Fibroblast of upper back skin (primary cell): ENCODE measurements around the gene PPFIA4.

Experiments used
- DNase-seq: peaks from one replicate; pipeline ENCODE4 v3.0.0-alpha.2; 2013

PPFIA4 gene

GRCh38 chr1:203041351-203041932 is 15.2 kb downstream of the PPFIA4 start:
- no peak for DNase-seq

DNA sequence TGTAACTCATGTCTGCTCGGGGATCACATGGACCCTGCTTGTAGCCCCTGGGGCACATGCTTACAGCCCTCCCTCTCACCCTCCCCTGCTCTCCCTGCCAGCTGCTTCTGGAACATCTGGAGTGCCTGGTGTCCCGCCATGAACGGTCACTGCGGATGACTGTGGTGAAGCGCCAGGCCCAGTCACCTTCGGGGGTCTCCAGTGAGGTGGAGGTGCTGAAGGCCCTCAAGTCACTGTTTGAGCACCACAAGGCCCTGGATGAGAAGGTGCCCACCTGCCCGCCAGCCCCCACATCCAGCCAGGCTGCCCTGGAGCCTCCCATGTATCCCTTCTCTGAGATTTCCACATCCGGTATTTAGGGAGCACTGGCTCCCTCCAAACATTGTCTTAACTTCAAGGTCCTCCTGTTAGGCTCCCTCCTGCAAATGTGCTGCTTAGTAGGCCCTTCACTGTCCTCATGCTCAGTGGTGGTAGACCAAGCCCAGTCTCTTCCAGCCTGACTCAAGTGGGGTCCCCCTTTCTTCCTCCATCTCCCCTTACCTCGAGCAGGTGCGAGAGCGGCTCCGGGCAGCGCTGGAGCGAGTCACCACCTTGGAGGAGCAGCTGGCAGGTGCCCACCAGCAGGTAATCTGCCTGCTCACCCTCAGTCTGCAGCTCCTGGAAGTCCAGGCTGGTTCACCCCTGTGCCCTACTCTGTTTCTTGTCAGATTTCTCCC is 17.7 kb downstream of the PPFIA4 start:
- DNase-seq, result no peak

- DNase-seq, result no peak
These were observed 18.4 kb downstream of the PPFIA4 start for GRCh38 chr1:203044546-203045250.

- no peak for DNase-seq
These were observed 19.0 kb downstream of the PPFIA4 start for GRCh38 chr1:203045336-203045735.

- no peak for DNase-seq
These were observed 19.7 kb downstream of the PPFIA4 start for GRCh38 chr1:203045821-203046594.

DNA sequence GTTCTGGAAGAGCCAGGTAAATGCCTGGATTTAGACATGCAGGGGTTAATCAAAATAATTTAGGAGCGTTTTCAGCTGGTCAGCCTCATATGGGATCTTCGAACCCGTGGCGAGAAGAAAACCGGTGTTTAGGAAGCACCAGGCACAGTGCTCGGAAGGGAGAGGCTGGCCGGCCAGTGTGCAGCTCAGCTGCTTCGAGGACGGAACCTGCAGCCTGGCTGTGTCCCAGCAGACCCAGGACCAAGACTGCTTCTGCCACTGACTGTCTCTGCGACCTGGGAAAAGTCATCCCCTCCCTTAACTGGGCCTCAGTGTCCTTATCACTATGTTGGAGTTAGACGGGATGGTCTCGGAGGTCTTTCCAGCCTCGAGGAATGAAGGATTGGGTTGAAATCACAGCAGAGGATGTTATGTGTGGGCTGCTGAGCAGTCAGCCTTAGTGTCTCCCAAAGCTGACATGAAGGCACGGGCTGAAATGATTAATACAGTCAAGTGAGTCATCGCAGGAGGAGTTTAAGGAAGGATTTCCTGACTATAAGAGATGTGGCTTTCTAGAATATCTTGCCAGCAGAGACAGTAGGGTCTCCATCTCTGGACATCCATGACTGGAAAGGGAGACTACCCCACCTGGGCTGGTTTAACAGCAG is 20.8 kb downstream of the PPFIA4 start:
- DNase-seq, result peak; percentile 87

DNA sequence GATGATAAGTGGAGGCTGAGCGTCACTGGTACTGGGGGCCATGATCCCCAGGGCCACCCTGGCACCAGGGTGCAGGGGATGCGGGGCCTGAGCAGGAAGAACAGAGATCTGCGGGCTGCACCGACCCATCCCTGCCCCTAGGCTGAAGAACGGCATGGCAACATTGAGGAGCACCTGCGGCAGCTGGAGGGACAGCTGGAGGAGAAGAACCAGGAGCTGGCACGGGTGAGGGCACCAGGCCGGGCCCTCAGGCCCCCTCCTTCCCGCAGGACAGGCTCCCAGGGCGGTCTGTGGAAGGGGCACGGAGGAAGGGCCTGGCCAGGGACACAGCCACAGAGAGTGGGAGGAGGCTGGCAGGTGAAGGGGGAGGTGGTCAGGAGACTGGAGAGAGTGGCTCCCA is 21.8 kb downstream of the PPFIA4 start:
- no peak for DNase-seq

GRCh38 chr1:203048555-203049051 is 22.3 kb downstream of the PPFIA4 start:
- DNase-seq, result no peak

GRCh38 chr1:203049077-203049476 is 22.8 kb downstream of the PPFIA4 start:
- no peak for DNase-seq

DNA sequence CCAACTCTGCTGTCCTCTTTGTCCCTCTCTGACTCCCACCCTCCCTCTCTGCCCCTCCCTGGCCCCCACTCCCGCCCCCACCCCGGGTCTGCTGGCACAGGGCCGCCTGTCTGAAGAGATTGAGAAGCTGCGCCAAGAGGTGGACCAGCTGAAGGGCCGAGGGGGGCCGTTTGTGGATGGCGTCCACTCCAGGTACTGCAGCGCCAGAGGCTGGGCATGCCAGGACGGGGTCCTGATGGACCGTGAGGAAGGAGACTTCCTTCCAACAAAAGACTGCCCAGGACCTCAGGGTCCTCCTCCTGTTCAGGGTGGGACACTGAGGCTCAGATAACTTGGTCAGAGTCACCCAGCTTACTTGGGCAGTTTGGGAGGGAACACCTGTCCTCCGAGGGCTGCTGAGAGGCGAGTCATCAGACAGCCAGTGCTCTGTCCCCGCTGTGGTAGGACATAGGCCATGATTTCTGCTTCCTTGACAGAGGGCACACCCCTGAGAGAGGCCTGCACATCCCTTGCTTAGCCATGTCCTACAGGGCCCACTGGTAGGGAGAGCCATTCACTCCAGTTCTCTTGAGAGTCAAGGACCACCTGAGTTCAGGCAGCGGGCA is 23.4 kb downstream of the PPFIA4 start:
- no peak for DNase-seq

- no peak for DNase-seq
These were observed 24.5 kb downstream of the PPFIA4 start for GRCh38 chr1:203050826-203051225.

DNA sequence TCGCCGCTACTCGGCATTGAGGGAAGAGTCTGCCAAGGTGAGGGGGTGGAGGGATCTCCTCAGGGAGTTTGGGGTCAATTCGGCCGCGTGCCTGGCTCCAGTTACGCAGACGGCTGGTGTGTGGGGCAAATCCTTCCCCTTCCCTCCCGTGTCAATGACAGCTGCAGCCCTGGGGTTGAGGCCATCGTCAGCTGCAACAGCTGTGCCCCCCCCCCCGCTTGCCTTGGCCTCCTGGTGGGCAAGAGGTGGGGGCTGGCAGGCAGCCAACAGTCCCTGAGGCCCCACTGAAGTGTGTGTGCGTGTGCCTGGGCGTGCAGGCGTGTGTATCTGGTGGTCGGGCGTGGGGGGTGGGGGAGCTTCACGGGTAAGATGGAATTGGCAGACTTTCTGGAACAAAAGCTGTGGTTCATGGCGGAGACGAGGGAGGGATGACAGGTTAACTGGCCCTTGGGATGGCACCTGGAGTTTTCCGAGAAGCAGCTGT is 25.6 kb downstream of the PPFIA4 start:
- DNase-seq, result peak; percentile 30

- DNase-seq, result no peak
These were observed 26.3 kb downstream of the PPFIA4 start for GRCh38 chr1:203052601-203053000.

DNA sequence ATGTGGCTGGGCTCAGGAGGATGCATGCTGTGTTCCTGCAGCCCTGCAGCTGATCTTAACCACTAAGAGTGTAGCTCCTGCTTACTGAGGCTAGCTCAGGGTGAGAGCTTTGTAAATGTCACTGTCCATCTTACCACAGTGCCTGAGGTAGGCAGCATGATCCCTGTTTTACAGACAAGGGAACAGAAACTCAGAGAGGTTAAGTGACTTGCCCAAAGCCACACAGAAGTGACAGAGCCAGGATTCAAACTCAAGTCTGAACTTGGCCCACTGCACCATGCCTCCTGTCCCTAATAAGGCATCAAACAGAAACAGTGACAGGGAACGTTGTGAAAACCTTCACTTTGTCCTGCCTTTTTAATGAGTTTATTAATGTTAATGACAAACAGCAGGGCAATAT is 27.9 kb downstream of the PPFIA4 start:
- DNase-seq, result no peak

DNA sequence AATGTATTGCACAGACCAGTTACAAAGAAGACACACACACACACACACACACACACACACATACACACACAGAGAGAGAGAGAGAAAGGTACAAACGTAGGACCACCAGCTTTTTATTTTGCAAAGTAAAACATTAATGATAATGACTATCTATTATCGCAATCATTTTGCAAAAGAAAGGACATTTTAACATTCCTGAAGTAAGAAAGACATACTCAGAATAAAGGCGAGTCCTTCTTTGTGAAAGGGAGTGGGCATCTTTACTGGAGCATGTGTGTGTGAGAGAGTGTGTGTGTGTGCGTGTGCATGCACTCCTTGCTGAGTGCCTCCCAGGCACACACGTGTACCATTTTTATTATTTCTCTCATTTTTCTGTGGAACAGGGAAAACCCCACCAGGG is 28.4 kb downstream of the PPFIA4 start:
- no peak for DNase-seq

- DNase-seq, result no peak
These were observed 29.0 kb downstream of the PPFIA4 start for GRCh38 chr1:203055161-203055799.

GRCh38 chr1:203056012-203056411 is 29.7 kb downstream of the PPFIA4 start:
- no peak for DNase-seq

- DNase-seq, result no peak
These were observed 30.2 kb downstream of the PPFIA4 start for GRCh38 chr1:203056516-203056915.

DNA sequence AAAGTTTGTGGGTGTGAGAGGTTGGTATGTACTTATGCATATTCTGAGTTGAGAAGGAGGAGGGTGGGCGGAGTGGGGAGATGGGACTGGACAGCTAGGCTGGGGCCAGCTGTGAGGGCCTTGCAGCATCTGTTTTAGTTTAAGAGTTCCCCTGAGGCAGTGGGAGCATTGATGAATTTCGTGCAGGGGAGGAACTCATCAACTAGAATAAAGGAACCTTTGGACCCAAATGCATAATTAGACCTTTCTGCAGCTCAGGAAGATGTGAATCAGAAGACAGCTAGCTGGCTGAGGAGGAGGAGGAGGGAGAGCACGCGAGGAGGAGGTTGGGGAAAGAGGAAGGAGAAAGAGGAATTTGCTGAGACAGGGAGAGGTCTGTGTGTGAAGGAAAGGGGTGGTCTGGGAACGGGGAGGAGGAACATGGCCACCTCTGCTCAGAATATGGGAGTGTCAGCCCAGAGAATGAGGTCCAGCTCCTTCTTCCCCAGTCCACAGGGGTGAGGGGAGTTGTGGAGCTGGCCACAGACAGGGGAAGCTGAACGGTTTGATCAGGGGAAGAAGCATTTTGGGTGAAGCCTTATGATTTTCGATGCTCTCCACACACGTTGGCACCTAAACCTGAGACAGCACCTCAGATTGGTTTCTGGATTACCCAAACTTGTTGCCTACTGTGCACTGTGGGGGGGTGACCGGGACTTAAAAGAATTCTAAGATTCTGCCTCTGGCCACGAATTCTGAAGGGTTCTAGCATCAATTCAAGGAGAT is 31.8 kb downstream of the PPFIA4 start:
- peak; percentile 78 for DNase-seq

- DNase-seq, result no peak
These were observed 32.3 kb downstream of the PPFIA4 start for GRCh38 chr1:203058676-203058935.

- DNase-seq, result no peak
These were observed 33.2 kb downstream of the PPFIA4 start for GRCh38 chr1:203059485-203059884.
